Neutrophil (primary cell): Measurements from ENCODE around the gene FAM184A.
"Not testable (repeated sequence)": the region's sequence is repeated elsewhere in the genome, so short reads cannot be mapped to it uniquely, and the experiment has no call there.

ENCODE experiments used
- H3K27ac ChIP-seq: fragments of 200-600 bp; sonication (generic); 2 replicates; pipeline ENCODE4 v1.5.1; 2016; ENCODE audit warnings: mild to moderate bottlenecking, moderate library complexity
- H3K27me3 ChIP-seq: fragments of 200-600 bp; sonication (generic); 2 replicates; pipeline ENCODE4 v1.6.0; 2016; ENCODE audit warnings: mild to moderate bottlenecking
- H3K36me3 ChIP-seq: fragments of 200-600 bp; sonication (generic); 2 replicates; pipeline ENCODE4 v1.5.1; 2017
- H3K4me1 ChIP-seq, 2 experiments: fragments of 200-600 bp in 1 of 2; sonication (generic) in 1 of 2; 1 replicate in 1 of 2; 2 replicates in 1 of 2; pipeline versions ENCODE4 v1.5.1 to v1.6.1; 2013 to 2016; ENCODE audit warnings: low read depth in 1 of 2, low read length in 1 of 2, mild to moderate bottlenecking in 1 of 2, moderate library complexity in 1 of 2; ENCODE audit not compliant: control insufficient read depth in 1 of 2, insufficient read depth in 1 of 2
- H3K4me3 ChIP-seq, 2 experiments: fragments of 200-600 bp in 1 of 2; sonication (generic) in 1 of 2; 1 replicate in 1 of 2; 2 replicates in 1 of 2; pipeline ENCODE4 v1.5.1; 2013 to 2016; ENCODE audit warnings: low read depth in 1 of 2, low read length in 1 of 2, mild to moderate bottlenecking in 1 of 2, moderate library complexity in 1 of 2
- H3K9me3 ChIP-seq: fragments of 200-600 bp; sonication (generic); 2 replicates; pipeline ENCODE4 v1.5.1; 2016
- CTCF ChIP-seq: fragments of 200-600 bp; sonication (generic); IDR thresholded peaks from 2 replicates; pipeline ENCODE4 v1.5.1; 2016; ENCODE audit warnings: antibody characterized with exemption

FAM184A gene

GRCh38 chr6:119105282-119105681 lies 26.8 kb upstream of the FAM184A start:
- H3K27me3 ChIP-seq, result no peaks in the 10 kb centered on the region
- no peak overlapping the region for H3K4me3 ChIP-seq
- H3K4me1 ChIP-seq, result no peaks in the 10 kb centered on the region
- no peak for TF ChIP-seq CTCF
- H3K9me3 ChIP-seq, result no peaks in the 10 kb centered on the region
- H3K27ac ChIP-seq, result no peak overlapping the region
- H3K36me3 ChIP-seq, result no peaks in the 10 kb centered on the region

GRCh38 chr6:119102901-119103300 lies 24.4 kb upstream of the FAM184A start:
- H3K4me1 ChIP-seq, result no peaks in the 10 kb centered on the region
- H3K27me3 ChIP-seq, result no peaks in the 10 kb centered on the region
- no peaks in the 10 kb centered on the region for H3K9me3 ChIP-seq
- no peak for TF ChIP-seq CTCF
- no peak overlapping the region for H3K27ac ChIP-seq
- no peak overlapping the region for H3K4me3 ChIP-seq
- H3K36me3 ChIP-seq, result no peaks in the 10 kb centered on the region

- H3K4me1 ChIP-seq, result no peaks in the 10 kb centered on the region
- no peaks in the 10 kb centered on the region for H3K9me3 ChIP-seq
- no peak overlapping the region for H3K4me3 ChIP-seq
- no peak overlapping the region for H3K27ac ChIP-seq
- no peaks in the 10 kb centered on the region for H3K36me3 ChIP-seq
- peaks cover under 1% of the 10 kb centered on the region for H3K27me3 ChIP-seq
- no peak for TF ChIP-seq CTCF
These were observed 21.7 kb upstream of the FAM184A start for GRCh38 chr6:119100115-119100514.

GRCh38 chr6:119097815-119098361 lies 19.4 kb upstream of the FAM184A start:
- H3K4me3 ChIP-seq, H3K4me1 ChIP-seq, H3K27me3 ChIP-seq, H3K27ac ChIP-seq, H3K9me3 ChIP-seq, H3K36me3 ChIP-seq: not testable (repeated sequence)

DNA sequence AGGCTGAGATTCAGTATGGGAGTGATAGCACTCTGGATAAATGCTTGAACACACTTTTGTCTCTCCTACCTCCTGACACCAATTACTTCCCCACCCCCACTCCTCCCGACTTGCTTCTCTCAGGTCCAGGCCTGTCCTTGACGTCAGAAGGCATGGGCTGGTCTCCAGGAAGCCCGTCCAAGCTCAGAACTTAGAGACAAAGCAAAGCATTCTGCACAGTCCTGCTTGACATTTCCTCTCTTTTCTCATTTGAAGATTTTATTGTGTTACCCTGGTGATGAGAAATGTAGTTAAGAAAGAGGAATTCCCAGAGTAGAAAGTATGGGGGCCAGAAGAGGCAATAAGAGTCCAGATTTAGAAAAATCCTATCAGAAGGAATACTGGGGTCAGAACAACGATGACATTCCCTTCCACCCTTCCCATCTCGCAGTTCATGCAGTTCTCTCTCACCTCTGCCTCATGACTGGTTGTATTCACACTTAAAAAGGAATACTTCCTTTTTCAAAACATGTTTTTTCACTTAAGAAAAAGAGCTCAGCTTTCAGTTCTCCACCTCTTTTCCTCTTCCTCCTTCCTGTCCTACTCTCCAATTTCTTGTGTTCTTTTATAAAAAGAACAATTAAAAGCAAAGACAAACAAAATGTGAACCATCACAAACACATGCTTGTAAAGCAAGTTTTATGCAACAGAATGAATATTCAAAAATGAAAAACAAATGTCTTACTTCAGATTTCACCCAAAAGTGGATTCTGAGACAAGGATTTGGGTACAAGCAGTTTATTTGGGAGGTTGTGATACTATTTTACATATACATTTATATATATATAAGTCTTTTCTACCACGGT lies 18.5 kb upstream of the FAM184A start:
- H3K27ac ChIP-seq, result no peak overlapping the region
- H3K4me3 ChIP-seq, result no peak overlapping the region
- H3K4me1 ChIP-seq, result no peaks in the 10 kb centered on the region
- no peaks in the 10 kb centered on the region for H3K9me3 ChIP-seq
- no peak for TF ChIP-seq CTCF
- H3K27me3 ChIP-seq, result peaks cover 6% of the 10 kb centered on the region
- H3K36me3 ChIP-seq, result no peaks in the 10 kb centered on the region

DNA sequence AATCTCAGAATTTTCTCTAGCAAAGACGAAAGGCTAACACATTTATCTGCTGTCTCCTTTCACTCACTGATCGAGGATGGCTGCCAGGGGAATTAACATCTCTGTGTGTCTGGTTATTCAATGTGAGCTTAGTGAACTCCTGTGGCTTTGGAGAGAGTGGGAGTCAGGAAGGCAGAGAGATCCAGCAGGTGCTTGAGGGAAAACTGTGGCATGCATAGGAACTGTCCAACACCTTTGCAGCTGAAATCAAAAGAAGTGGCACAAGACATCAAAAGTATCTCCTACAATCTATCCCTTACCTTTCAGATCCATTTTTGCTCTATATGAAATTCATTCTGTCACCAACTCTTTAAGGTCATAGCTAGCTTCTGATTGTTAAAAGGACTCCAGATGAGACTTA lies 11.8 kb upstream of the FAM184A start:
- H3K27ac ChIP-seq, result no peak overlapping the region
- H3K4me1 ChIP-seq, result no peaks in the 10 kb centered on the region
- no peak overlapping the region for H3K4me3 ChIP-seq
- H3K27me3 ChIP-seq, result peaks cover 6% of the 10 kb centered on the region
- no peak for TF ChIP-seq CTCF
- no peaks in the 10 kb centered on the region for H3K36me3 ChIP-seq
- no peaks in the 10 kb centered on the region for H3K9me3 ChIP-seq
